Activated CD4-positive, alpha-beta T cell treated with anti-CD3 and anti-CD28 coated beads for 36 hours (primary cell): Measurements from ENCODE around the gene CTSO. TPM values are rescaled to one million over a fixed set of nuclear protein-coding genes. Genes with fewer than 3 reads are reported as not detected.

ENCODE experiments used
- ATAC-seq: fragments of 200-7000 bp; cut with Tn5 transposase; one replicate; pipeline ENCODE4 v1.10.0; 2021; ENCODE audit warnings: mild to moderate bottlenecking, moderate library complexity
- CTCF ChIA-PET: fragments of 350-600 bp; sonication (Branson Sonifier 250); formaldehyde crosslinking; loops from one replicate; lab custom pipeline; 2021; ENCODE audit warnings: antibody characterized with exemption; lab: Charles Lee
- POLR2A ChIA-PET: fragments of 350-600 bp; sonication (Branson Sonifier 250); formaldehyde crosslinking; loops from one replicate; lab custom pipeline; 2021; ENCODE audit warnings: antibody characterized with exemption, inconsistent platforms; lab: Charles Lee
- DNase-seq: peaks from one replicate; pipeline ENCODE4 v3.0.0-alpha.2; 2020
- H3K27ac Mint-ChIP-seq: one replicate; pipeline ENCODE4 v1.8.0; 2021; ENCODE audit warnings: mixed read lengths
- H3K27me3 Mint-ChIP-seq: one replicate; pipeline ENCODE4 v1.8.0; 2021; ENCODE audit warnings: mixed read lengths
- H3K36me3 Mint-ChIP-seq: one replicate; pipeline ENCODE4 v1.8.0; 2021; ENCODE audit warnings: low read depth, mixed read lengths
- H3K4me1 Mint-ChIP-seq: one replicate; pipeline ENCODE4 v1.8.0; 2021; ENCODE audit warnings: mixed read lengths
- H3K4me3 Mint-ChIP-seq: one replicate; pipeline ENCODE4 v1.8.0; 2021; ENCODE audit warnings: mild to moderate bottlenecking, moderate library complexity, mixed read lengths
- H3K9me3 Mint-ChIP-seq: one replicate; pipeline ENCODE4 v1.8.0; 2021; ENCODE audit warnings: low read depth, mixed read lengths
- intact Hi-C, 2 experiments: fragments of 100-400 bp; cut with DNase I in 1 of 2; cut with micrococcal nuclease in 1 of 2; formaldehyde crosslinking; loops; one replicate each; pipeline versions ENCODE4 v1.14.2 to v1.15.1; 2022 to 2024; cut with DNase I, micrococcal nuclease
- total RNA-seq, 2 experiments: library from RNA; stranded (reverse); gene quantifications; one replicate each; pipeline ENCODE4 v1.2.3, GENCODE V29; 2021

CTSO gene
- total RNA-seq, 2 experiments from 2014 or later = 2.6 to 3.0 TPM

DNA sequence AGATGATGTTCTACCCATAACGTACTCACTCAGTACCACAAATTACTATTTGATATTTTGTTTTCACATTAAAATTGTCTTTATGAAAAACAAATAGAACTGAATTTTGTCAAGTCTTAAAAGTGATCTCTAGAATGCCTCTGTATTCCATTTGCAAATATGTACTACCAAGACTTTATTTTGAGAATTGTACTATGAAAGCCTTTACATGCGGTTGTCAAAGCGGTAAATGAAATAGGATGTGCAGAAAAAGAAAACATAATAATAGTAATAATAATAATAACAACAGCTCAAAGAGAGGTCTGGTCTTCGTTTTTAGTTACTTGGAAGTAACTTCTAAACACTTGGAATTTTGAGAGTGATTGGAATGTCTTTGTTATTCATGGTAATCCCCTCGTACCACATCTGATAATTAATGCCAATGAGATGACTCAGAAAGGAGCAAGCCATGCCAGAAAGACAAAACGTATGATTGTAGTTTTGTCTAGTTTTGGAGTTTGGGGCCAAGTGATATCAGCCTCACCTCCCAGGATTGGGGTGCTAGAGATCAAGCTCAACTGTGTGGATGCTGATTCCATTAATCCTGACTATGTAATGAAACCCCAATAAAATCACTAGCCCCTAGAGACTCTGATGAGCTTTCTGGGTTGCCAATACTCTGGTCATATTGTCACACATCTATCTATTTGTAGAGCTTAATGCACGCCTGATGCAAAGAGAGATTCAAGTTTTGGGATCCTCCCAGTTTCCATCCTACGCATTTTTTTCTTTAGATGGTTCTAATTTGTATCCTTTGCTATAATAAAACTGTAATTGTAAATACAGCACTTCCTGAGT lies 20.2 kb upstream of the CTSO start:
- H3K4me3 Mint-ChIP-seq = no peak overlapping the region
- intact Hi-C loops = no loop called here
- H3K27me3 Mint-ChIP-seq = peaks cover 10% of the 10 kb centered on the region
- POLR2A ChIA-PET = no interaction called here
- no peaks in the 10 kb centered on the region for H3K36me3 Mint-ChIP-seq
- DNase-seq (no peak), ATAC-seq (no peak)
- H3K4me1 Mint-ChIP-seq = no peaks in the 10 kb centered on the region
- CTCF ChIA-PET = no interaction called here
- H3K27ac Mint-ChIP-seq = no peak overlapping the region
- H3K9me3 Mint-ChIP-seq = no peaks in the 10 kb centered on the region

DNA sequence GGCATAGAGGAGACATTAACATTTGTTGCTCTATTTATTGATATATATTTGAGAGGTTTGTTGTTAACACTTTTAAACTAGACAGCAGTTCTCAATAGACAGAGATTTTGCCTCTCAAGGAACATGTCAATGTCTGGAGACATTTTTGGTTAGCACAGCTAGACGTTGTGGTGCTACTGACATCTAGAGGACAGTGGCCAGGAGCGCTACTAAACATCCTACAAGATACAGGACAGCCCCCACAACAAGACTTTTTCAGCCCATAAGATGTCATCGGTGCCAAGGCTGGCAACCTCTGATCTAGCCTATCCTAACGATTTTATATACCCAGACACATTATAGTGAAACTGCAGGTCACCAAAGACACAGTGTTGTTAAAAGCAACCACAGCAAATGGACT lies 18.4 kb upstream of the CTSO start:
- no peaks in the 10 kb centered on the region for H3K4me1 Mint-ChIP-seq
- no peak for ATAC-seq
- ChIA-PET POLR2A (no interaction called here), CTCF (interaction anchor here (0.7 to 0.9 kb wide), 2 partner anchors 19 to 1118 kb away, joined by 3 to 6 read pairs; no protein-coding TSS in a partner anchor)
- no peaks in the 10 kb centered on the region for H3K9me3 Mint-ChIP-seq
- intact Hi-C loops = no loop called here
- peak; percentile 6 for DNase-seq
- H3K36me3 Mint-ChIP-seq = no peaks in the 10 kb centered on the region
- H3K27ac Mint-ChIP-seq = no peak overlapping the region
- H3K27me3 Mint-ChIP-seq = peaks cover 12% of the 10 kb centered on the region
- no peak overlapping the region for H3K4me3 Mint-ChIP-seq

- CTCF ChIA-PET = interaction anchor here (0.6 to 0.8 kb wide), 2 partner anchors 9 to 16 kb away, joined by 3 read pairs; no protein-coding TSS in a partner anchor
- intact Hi-C loops = no loop called here
- Mint-ChIP-seq H3K9me3 (no peaks in the 10 kb centered on the region), H3K27me3 (peaks cover 8% of the 10 kb centered on the region), H3K4me3 (no peak overlapping the region), H3K4me1 (peaks cover 8% of the 10 kb centered on the region), H3K36me3 (no peaks in the 10 kb centered on the region), H3K27ac (no peak overlapping the region)
- POLR2A ChIA-PET = interaction anchor here (0.6 kb wide), 1 partner anchor 1072 kb away, joined by 3 read pairs; no protein-coding TSS in a partner anchor
- DNase-seq = no peak
- no peak for ATAC-seq
These were observed 13.2 kb upstream of the CTSO start for GRCh38 chr4:155966731-155967395.

GRCh38 chr4:155966171-155966570 lies 12.5 kb upstream of the CTSO start:
- intact Hi-C loops = no loop called here

GRCh38 chr4:155964016-155964891 lies 10.6 kb upstream of the CTSO start:
- Mint-ChIP-seq H3K27me3 (peaks cover 9% of the 10 kb centered on the region), H3K4me3 (no peak overlapping the region), H3K36me3 (no peaks in the 10 kb centered on the region), H3K9me3 (no peaks in the 10 kb centered on the region), H3K4me1 (peaks cover 8% of the 10 kb centered on the region), H3K27ac (no peak overlapping the region)
- no peak for DNase-seq
- ChIA-PET POLR2A (no interaction called here), CTCF (interaction anchor here (1.0 kb wide), 1 partner anchor 10 kb away, joined by 3 read pairs; the partner anchor contains the start of gene CTSO)
- intact Hi-C loops = no loop called here
- no peak for ATAC-seq

More at GRCh38 chr4:155966171-155966570, 12.5 kb upstream of the CTSO start:
- ChIA-PET CTCF (interaction anchor here (0.8 kb wide), 1 partner anchor 9 kb away, joined by 3 read pairs; no protein-coding TSS in a partner anchor), POLR2A (interaction anchor here (0.6 kb wide), 1 partner anchor 1073 kb away, joined by 3 read pairs; no protein-coding TSS in a partner anchor)
- Mint-ChIP-seq H3K4me3 (no peak overlapping the region), H3K4me1 (peaks cover 8% of the 10 kb centered on the region), H3K27me3 (peaks cover 8% of the 10 kb centered on the region), H3K27ac (no peak overlapping the region), H3K36me3 (no peaks in the 10 kb centered on the region), H3K9me3 (no peaks in the 10 kb centered on the region)
- ATAC-seq = no peak
- DNase-seq = no peak

GRCh38 chr4:155962767-155963166 lies 9.1 kb upstream of the CTSO start:
- no peak for ATAC-seq
- H3K4me1 Mint-ChIP-seq = peaks cover 8% of the 10 kb centered on the region
- H3K27me3 Mint-ChIP-seq = peaks cover 12% of the 10 kb centered on the region
- CTCF ChIA-PET = no interaction called here
- H3K9me3 Mint-ChIP-seq = no peaks in the 10 kb centered on the region
- no peaks in the 10 kb centered on the region for H3K36me3 Mint-ChIP-seq
- H3K27ac Mint-ChIP-seq = no peak overlapping the region
- intact Hi-C loops = no loop called here
- POLR2A ChIA-PET = no interaction called here
- H3K4me3 Mint-ChIP-seq = no peak overlapping the region
- DNase-seq = no peak

DNA sequence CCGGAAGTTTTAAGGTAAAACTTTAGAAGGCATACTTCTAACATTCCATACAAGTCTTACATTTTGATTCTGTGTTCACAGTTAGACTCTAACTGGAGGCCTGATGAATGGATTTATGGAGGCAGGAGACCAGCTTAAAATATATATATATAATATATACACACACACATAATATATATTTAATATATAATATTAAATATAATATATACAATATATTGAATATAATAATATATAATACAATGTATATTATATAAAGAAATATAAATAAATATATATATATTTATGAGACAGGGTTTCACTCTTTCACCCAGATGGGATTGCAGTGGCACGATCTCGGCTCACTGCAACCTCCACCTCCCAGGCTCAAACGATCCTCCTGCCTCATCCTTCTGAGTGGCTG lies 7.9 kb upstream of the CTSO start:
- DNase-seq (no peak), ATAC-seq (no peak)
- H3K9me3 Mint-ChIP-seq = no peaks in the 10 kb centered on the region
- peaks cover 8% of the 10 kb centered on the region for H3K4me1 Mint-ChIP-seq
- H3K36me3 Mint-ChIP-seq = no peaks in the 10 kb centered on the region
- ChIA-PET CTCF (interaction anchor here (0.7 kb wide), 1 partner anchor 8 kb away, joined by 4 read pairs; the partner anchor contains the start of gene CTSO), POLR2A (no interaction called here)
- no peak overlapping the region for H3K27ac Mint-ChIP-seq
- intact Hi-C loops = no loop called here
- H3K4me3 Mint-ChIP-seq = no peak overlapping the region
- peaks cover 14% of the 10 kb centered on the region for H3K27me3 Mint-ChIP-seq

DNA sequence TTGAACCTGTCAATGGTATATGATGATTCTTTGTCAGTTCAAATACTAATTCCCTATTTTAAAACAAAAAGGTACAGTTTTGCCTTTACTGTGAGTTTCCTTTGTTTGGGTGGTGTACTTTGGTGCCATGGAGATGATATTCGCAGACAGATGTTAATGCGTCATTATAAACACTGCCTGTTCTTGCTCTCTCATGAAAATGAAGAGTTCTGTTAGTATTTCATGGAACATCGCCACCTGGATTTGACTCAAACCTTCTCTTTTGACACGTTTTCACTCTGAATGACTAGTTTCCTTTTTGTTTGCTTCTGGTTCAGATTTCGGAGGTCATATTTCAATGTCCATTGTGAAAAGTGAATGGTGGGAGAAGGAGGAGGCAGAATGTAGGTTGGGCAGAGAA lies 6.9 kb upstream of the CTSO start:
- H3K4me1 Mint-ChIP-seq = peaks cover 8% of the 10 kb centered on the region
- intact Hi-C loops = no loop called here

DNA sequence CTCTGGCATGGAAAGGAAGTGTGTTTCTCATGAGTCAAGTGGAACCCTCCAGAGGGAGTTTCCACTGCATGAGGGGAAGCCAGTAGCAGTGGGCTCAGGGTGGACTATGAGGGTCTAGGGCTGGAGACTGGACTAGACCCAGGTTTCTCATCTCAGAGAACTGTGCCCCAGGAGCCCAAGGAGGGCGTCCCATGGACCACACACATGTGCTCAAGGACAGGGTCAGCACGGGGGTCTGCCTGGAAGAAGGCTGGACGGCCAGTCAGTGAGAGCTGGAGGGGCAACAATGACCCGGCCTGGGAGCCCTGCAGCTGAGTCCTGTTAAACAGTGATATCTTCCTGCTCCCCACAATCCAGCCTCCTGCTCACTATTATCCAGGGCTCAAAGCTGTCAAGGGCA lies 5.8 kb upstream of the CTSO start:
- Mint-ChIP-seq H3K36me3 (peaks cover 2% of the 10 kb centered on the region), H3K4me1 (peaks cover 7% of the 10 kb centered on the region), H3K4me3 (no peak overlapping the region), H3K27ac (no peak overlapping the region), H3K27me3 (peaks cover 14% of the 10 kb centered on the region), H3K9me3 (no peaks in the 10 kb centered on the region)
- ChIA-PET POLR2A (no interaction called here), CTCF (interaction anchor here (0.7 kb wide), 1 partner anchor 723 kb away, joined by 3 read pairs; no protein-coding TSS in a partner anchor)
- DNase-seq = no peak
- no peak for ATAC-seq
- intact Hi-C loops = loop anchor here in 1 of 2 experiments (10.0 kb wide), 2 partner anchors 1085 to 1245 kb away; no protein-coding TSS in a partner anchor

More for the DNA sequence above, 6.9 kb upstream of the CTSO start:
- ChIA-PET POLR2A (no interaction called here), CTCF (no interaction called here)
- Mint-ChIP-seq H3K9me3 (no peaks in the 10 kb centered on the region), H3K27ac (no peak overlapping the region), H3K36me3 (peaks cover 2% of the 10 kb centered on the region), H3K4me3 (no peak overlapping the region), H3K27me3 (peaks cover 14% of the 10 kb centered on the region)
- DNase-seq (no peak), ATAC-seq (no peak)

GRCh38 chr4:155956461-155956860 lies 2.8 kb upstream of the CTSO start:
- intact Hi-C loops = loop anchor here in 1 of 2 experiments (10.0 kb wide), 2 partner anchors 1088 to 1248 kb away; no protein-coding TSS in a partner anchor

More at GRCh38 chr4:155956461-155956860, 2.8 kb upstream of the CTSO start:
- no peaks in the 10 kb centered on the region for H3K9me3 Mint-ChIP-seq
- no peak for ATAC-seq
- DNase-seq = no peak
- peaks cover 2% of the 10 kb centered on the region for H3K36me3 Mint-ChIP-seq
- H3K27ac Mint-ChIP-seq = no peak overlapping the region
- POLR2A ChIA-PET = no interaction called here
- H3K4me1 Mint-ChIP-seq = peaks cover 11% of the 10 kb centered on the region
- no peak overlapping the region for H3K4me3 Mint-ChIP-seq
- CTCF ChIA-PET = interaction anchor here (1.5 kb wide), 1 partner anchor 146 kb away, joined by 6 read pairs; no protein-coding TSS in a partner anchor
- peaks cover 14% of the 10 kb centered on the region for H3K27me3 Mint-ChIP-seq
